Hindlimb muscle (tissue), 1 donor: ENCODE results near the gene TIGD7. TPM values are rescaled to one million over a fixed set of nuclear protein-coding genes. Genes with fewer than 3 reads are reported as not detected.

ENCODE experiments used
- DNase-seq: peaks from one replicate; pipeline ENCODE4 v3.0.0-alpha.2; 2013
- polyA plus RNA-seq: library from polyadenylated mRNA; unstranded; fragments of 120-200 nt; gene quantifications from one replicate; pipeline ENCODE4 v1.2.1, GENCODE V29; 2013; ENCODE audit not compliant: insufficient read length

TIGD7 gene
- 7.7 TPM for polyA plus RNA-seq

GRCh38 chr16:3305109-3306068 lies at the start of gene TIGD7, which contains the start of gene ZNF75A:
Gene TIGD7 (minus strand): TSS chr16:3305430. CDS start chr16:3300614, 4,816 bp downstream.
Gene ZNF75A (plus strand): TSS chr16:3305497. CDS start chr16:3308429, 2,932 bp downstream.
- peak; percentile 92 for DNase-seq

GRCh38 chr16:3349175-3349574 lies 43.9 kb upstream of the TIGD7 start:
- no peak for DNase-seq

- DNase-seq, result no peak
These were observed 43.4 kb upstream of the TIGD7 start for GRCh38 chr16:3348547-3349167.

- DNase-seq, result no peak
These were observed 42.4 kb upstream of the TIGD7 start for GRCh38 chr16:3347586-3347985.

- no peak for DNase-seq
These were observed 40.8 kb upstream of the TIGD7 start for GRCh38 chr16:3346041-3346440.

GRCh38 chr16:3328643-3329042 lies 23.4 kb upstream of the TIGD7 start:
- DNase-seq, result no peak

- DNase-seq, result no peak
These were observed 22.9 kb upstream of the TIGD7 start for GRCh38 chr16:3328104-3328503.

GRCh38 chr16:3327514-3327913 lies 22.3 kb upstream of the TIGD7 start:
- no peak for DNase-seq

- no peak for DNase-seq
These were observed 16.6 kb upstream of the TIGD7 start for GRCh38 chr16:3321816-3322215.

- no peak for DNase-seq
These were observed 12.2 kb upstream of the TIGD7 start for GRCh38 chr16:3317315-3317999.

GRCh38 chr16:3311496-3311895 lies 6.3 kb upstream of the TIGD7 start:
- DNase-seq, result no peak

GRCh38 chr16:3306078-3306477 lies 848 bp upstream of the TIGD7 start:
- DNase-seq, result no peak

- DNase-seq, result no peak
These were observed 860 bp downstream of the TIGD7 start for GRCh38 chr16:3304370-3304769.

- DNase-seq, result no peak
These were observed 9.4 kb downstream of the TIGD7 start for GRCh38 chr16:3295783-3296182.

GRCh38 chr16:3295209-3295608 lies 10.0 kb downstream of the TIGD7 start:
- DNase-seq, result no peak

GRCh38 chr16:3292604-3293003 lies 12.6 kb downstream of the TIGD7 start:
- no peak for DNase-seq

GRCh38 chr16:3289998-3290673 lies 15.1 kb downstream of the TIGD7 start:
- no peak for DNase-seq

- no peak for DNase-seq
These were observed 20.1 kb downstream of the TIGD7 start for GRCh38 chr16:3285131-3285530.

- DNase-seq, result no peak
These were observed 21.4 kb downstream of the TIGD7 start for GRCh38 chr16:3283543-3284447.

GRCh38 chr16:3282730-3283542 lies 22.3 kb downstream of the TIGD7 start, which contains the start of gene ZNF263:
Gene ZNF263 (plus strand): TSS chr16:3283491. CDS start chr16:3283819, 328 bp downstream.
- peak; percentile 97 for DNase-seq
